ENCODE data around the gene SIAH2. TPM values are rescaled to one million over a fixed set of nuclear protein-coding genes. Genes with fewer than 3 reads are reported as not detected.

The SIAH2 gene
- total RNA-seq, 1 donor from 2014 or later, result 51.6 TPM

- intact Hi-C loops (cut with micrococcal nuclease), result no loop called here
Observed at GRCh38 chr3:150775001-150775599, 12.1 kb upstream of the SIAH2 start.

- intact Hi-C loops (cut with micrococcal nuclease), result no loop called here
Observed at GRCh38 chr3:150773616-150774192, 10.7 kb upstream of the SIAH2 start.

GRCh38 chr3:150771600-150771999 lies 8.6 kb upstream of the SIAH2 start:
- intact Hi-C loops (cut with micrococcal nuclease), result no loop called here

- intact Hi-C loops (cut with micrococcal nuclease), result no loop called here
Observed at GRCh38 chr3:150770681-150771080, 7.7 kb upstream of the SIAH2 start.

- intact Hi-C loops (cut with micrococcal nuclease), result no loop called here
Observed at GRCh38 chr3:150766742-150767141, 3.8 kb upstream of the SIAH2 start.

GRCh38 chr3:150765949-150766720 lies 3.2 kb upstream of the SIAH2 start:
- intact Hi-C loops (cut with micrococcal nuclease), result no loop called here

- intact Hi-C loops (cut with micrococcal nuclease), result loop anchor here (5.0 kb wide), 5 partner anchors 502 to 1773 kb away; partner anchors contain the start of gene GYG1
Observed at GRCh38 chr3:150764967-150765366, 2.0 kb upstream of the SIAH2 start.

- intact Hi-C loops (cut with micrococcal nuclease), result loop anchor here (5.0 kb wide), 5 partner anchors 503 to 1772 kb away; partner anchors contain the start of gene GYG1
Observed at GRCh38 chr3:150764566-150764965, 1.6 kb upstream of the SIAH2 start.

GRCh38 chr3:150763841-150764483 lies 993 bp upstream of the SIAH2 start:
- intact Hi-C loops (cut with micrococcal nuclease), result loop anchor here (1.0 to 5.0 kb wide), 11 partner anchors 23 to 1772 kb away; partner anchors contain the start of genes EIF2A, GYG1, RNF13 and SERP1

- intact Hi-C loops (cut with micrococcal nuclease), result loop anchor here (1.0 to 5.0 kb wide), 11 partner anchors 25 to 1770 kb away; partner anchors contain the start of genes EIF2A, GYG1, RNF13 and SERP1
Observed at GRCh38 chr3:150762662-150763121, 277 bp downstream of the SIAH2 start.

GRCh38 chr3:150761831-150762661 lies 923 bp downstream of the SIAH2 start:
- intact Hi-C loops (cut with micrococcal nuclease), result loop anchor here (5.0 kb wide), 5 partner anchors 505 to 1770 kb away; partner anchors contain the start of gene GYG1

GRCh38 chr3:150760431-150761200 lies 2.4 kb downstream of the SIAH2 start:
- intact Hi-C loops (cut with micrococcal nuclease), result loop anchor here (1.0 to 5.0 kb wide), 11 partner anchors 8 to 1768 kb away; partner anchors contain the start of genes ERICH6, GPR171, GYG1 and SELENOT

GRCh38 chr3:150759947-150760346 lies 3.0 kb downstream of the SIAH2 start:
- intact Hi-C loops (cut with micrococcal nuclease), result loop anchor here (1.0 to 5.0 kb wide), 11 partner anchors 8 to 1768 kb away; partner anchors contain the start of genes ERICH6, GPR171, GYG1 and SELENOT

- intact Hi-C loops (cut with micrococcal nuclease), result no loop called here
Observed at GRCh38 chr3:150759319-150759718, 3.6 kb downstream of the SIAH2 start.

GRCh38 chr3:150757768-150758167 lies 5.2 kb downstream of the SIAH2 start:
- intact Hi-C loops (cut with micrococcal nuclease), result no loop called here

- intact Hi-C loops (cut with micrococcal nuclease), result no loop called here
Observed at GRCh38 chr3:150757364-150757763, 5.6 kb downstream of the SIAH2 start.

GRCh38 chr3:150756491-150757059 lies 6.4 kb downstream of the SIAH2 start:
- intact Hi-C loops (cut with micrococcal nuclease), result no loop called here

GRCh38 chr3:150755902-150756301 lies 7.1 kb downstream of the SIAH2 start:
- intact Hi-C loops (cut with micrococcal nuclease), result no loop called here

GRCh38 chr3:150754896-150755295 lies 8.1 kb downstream of the SIAH2 start:
- intact Hi-C loops (cut with micrococcal nuclease), result no loop called here

All from T-helper 1 cell treated with Interleukin-12 subunit alpha and Interleukin-12 subunit beta and Interleukin-4 antibody, amounts not matched to agents 30 ng/mL and 1 ng/mL, for 36 hours (primary cell).